ENCODE results near the gene DIP2C.
"Not testable (repeated sequence)": the region's sequence is repeated elsewhere in the genome, so short reads cannot be mapped to it uniquely, and the experiment has no call there.

Gene DIP2C

DNA sequence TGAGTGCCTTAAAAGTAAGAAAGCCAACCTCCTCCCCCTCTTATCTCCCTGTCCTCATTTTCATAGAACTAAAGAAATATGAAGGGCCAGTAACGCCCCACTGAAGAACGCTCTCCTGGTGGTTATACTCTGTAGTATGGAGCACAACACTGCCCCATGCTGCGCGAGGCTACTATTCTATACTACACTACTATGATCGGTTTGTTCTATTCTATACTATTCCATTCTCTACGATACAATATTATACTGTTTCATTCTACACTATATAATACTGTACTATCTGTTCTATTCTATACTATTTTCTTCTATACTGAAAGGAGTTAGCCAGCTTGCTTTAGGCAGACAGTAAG is 34.8 kb downstream of the DIP2C start:
- H3K36me3 Mint-ChIP-seq, result no peaks in the 10 kb centered on the region
- ATAC-seq (replicated peaks), result no peak

GRCh38 chr10:653991-654646 is 35.3 kb downstream of the DIP2C start:
- H3K4me3 Mint-ChIP-seq, result no peak overlapping the region
- peaks cover 17 to 21% of the 10 kb centered on the region in 2 donors for H3K27me3 Mint-ChIP-seq
- DNase-seq (no peak), ATAC-seq (replicated peaks) (no peak)
- H3K36me3 Mint-ChIP-seq, result no peaks in the 10 kb centered on the region
- no peaks in the 10 kb centered on the region for H3K4me1 Mint-ChIP-seq
- H3K9me3 Mint-ChIP-seq, result no peaks in the 10 kb centered on the region
- H3K27ac Mint-ChIP-seq, result no peak overlapping the region

More for the DNA sequence above, 34.8 kb downstream of the DIP2C start:
- Mint-ChIP-seq H3K9me3 (no peaks in the 10 kb centered on the region), H3K27ac (no peak overlapping the region), H3K4me3 (no peak overlapping the region), H3K27me3 (peaks cover 20 to 26% of the 10 kb centered on the region in 2 donors), H3K4me1 (no peaks in the 10 kb centered on the region)
- DNase-seq, result no peak

DNA sequence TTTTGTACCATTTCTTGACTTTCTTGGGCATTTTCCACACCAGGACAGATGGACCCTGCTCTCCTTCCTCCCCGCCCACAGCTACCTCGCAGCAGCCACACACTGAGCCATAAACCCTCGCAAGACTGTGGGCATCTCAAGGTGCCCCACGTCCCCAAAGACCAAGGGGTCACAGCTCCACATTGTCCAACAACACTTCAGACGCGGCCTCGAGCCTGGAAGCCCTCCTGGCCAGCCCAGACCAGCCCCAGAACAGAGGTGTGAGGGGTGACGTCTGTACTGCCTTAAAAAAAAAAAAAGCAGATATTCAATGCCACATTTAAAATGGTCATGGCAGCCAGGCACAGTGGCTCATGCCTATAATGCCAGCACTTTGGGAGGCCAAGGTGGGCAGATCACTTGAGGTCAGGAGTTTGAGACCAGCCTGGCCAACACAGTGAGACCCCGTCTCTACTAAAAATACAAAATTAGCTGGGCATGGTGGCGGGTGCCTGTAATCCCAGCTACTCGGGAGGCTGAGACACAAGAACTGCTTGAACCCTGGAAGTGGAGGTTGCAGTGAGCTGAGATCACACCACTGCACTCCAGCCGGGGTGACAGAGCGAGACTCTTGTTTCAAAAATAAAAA is 36.5 kb downstream of the DIP2C start:
- peaks cover 13 to 16% of the 10 kb centered on the region in 2 donors for H3K27me3 Mint-ChIP-seq
- not testable (repeated sequence) for H3K4me3 Mint-ChIP-seq

DNA sequence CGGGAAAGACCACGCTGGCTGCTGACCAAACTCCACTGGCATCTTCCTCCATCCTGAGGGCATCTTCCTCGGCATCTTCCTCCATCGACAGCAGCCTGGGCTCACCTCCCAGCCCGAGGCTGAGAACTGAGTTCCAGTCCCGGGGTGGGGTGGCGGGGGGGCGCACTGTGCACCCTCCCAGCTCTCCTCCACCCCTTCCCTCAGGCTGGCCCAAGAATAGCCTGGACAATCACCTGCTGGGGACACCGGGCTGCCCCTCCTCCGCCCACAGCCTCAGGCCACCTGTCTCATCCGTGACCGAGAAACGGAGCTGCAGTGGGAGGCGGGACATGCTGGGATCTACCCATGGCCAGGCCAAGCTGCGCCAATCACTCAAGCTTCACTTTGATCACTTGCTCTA is 37.2 kb downstream of the DIP2C start:
- no peaks in the 10 kb centered on the region for H3K4me1 Mint-ChIP-seq
- ATAC-seq (replicated peaks) (no peak), DNase-seq (no peak)
- H3K4me3 Mint-ChIP-seq, result no peak overlapping the region
- no peaks in the 10 kb centered on the region for H3K9me3 Mint-ChIP-seq
- peaks cover 13 to 16% of the 10 kb centered on the region in 2 donors for H3K27me3 Mint-ChIP-seq
- no peaks in the 10 kb centered on the region for H3K36me3 Mint-ChIP-seq
- no peak overlapping the region for H3K27ac Mint-ChIP-seq

More for the DNA sequence above, 36.5 kb downstream of the DIP2C start:
- not testable (repeated sequence) for H3K4me1 Mint-ChIP-seq; ATAC-seq (replicated peaks); DNase-seq; H3K9me3 Mint-ChIP-seq; H3K27ac Mint-ChIP-seq; H3K36me3 Mint-ChIP-seq

DNA sequence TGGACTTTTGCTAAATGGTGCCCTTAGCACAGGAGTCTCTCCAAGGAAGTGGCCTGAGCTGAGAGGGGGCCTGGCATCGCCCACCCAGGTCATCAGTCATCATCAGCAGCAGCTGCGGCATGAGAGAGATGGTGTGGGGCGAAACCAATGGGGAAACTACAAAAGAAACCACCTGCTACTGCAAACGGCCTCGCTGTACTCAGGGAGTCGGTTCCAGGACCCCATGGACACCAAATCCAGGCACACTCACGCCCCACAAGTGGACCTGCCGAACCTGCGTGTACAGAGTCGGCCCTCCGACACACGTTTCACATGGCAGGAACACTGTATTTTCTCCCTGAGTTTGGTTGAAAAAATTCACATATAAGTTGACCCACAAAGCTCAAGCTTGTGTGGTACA is 37.8 kb downstream of the DIP2C start:
- Mint-ChIP-seq H3K27ac (no peak overlapping the region), H3K4me1 (no peaks in the 10 kb centered on the region), H3K9me3 (no peaks in the 10 kb centered on the region), H3K27me3 (peaks cover 13 to 16% of the 10 kb centered on the region in 2 donors), H3K4me3 (no peak overlapping the region), H3K36me3 (no peaks in the 10 kb centered on the region)
- DNase-seq, result no peak
- no peak for ATAC-seq (replicated peaks)

DNA sequence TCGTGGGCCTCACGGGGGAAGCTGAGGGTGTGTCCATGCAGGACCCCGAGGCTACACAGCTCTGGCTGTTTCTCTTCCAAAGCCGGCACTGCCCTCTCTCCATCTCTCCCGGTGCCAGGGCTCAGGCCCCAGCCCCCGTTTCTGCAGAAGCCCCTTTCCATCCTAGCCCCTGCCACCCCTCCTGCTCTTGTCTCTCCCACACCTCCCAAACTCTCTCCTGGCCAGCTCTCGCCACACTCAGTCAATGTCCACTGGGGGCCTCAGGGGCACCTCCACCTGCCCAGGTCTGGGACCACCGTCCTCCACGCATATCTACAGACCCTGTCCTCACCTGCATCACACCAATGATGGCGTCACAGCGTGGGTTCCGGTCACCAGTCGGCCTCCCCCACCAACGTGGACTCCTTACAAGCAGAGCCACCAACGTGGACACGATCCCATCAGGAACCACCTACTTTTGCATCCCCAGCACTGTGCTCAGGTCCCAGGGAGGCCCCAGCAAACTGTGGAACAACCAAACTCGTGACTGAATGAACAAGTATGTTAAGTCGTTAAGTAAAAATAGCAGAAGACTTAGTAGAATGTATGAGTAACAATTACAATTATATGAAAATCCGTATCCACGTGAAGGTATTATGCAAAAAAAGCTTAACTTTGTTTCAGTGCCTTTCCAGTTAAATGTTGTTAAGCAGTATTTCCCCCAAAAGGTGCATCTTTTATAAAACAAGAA is 38.4 kb downstream of the DIP2C start:
- ATAC-seq (replicated peaks) (no peak), DNase-seq (no peak)
- no peaks in the 10 kb centered on the region for H3K36me3 Mint-ChIP-seq
- H3K27ac Mint-ChIP-seq, result no peak overlapping the region
- H3K4me3 Mint-ChIP-seq, result no peak overlapping the region
- H3K27me3 Mint-ChIP-seq, result peaks cover 13 to 16% of the 10 kb centered on the region in 2 donors
- no peaks in the 10 kb centered on the region for H3K9me3 Mint-ChIP-seq
- H3K4me1 Mint-ChIP-seq, result no peaks in the 10 kb centered on the region

GRCh38 chr10:650441-650851 is 39.0 kb downstream of the DIP2C start:
- DNase-seq (no peak), ATAC-seq (replicated peaks) (no peak)
- H3K4me1 Mint-ChIP-seq, result no peaks in the 10 kb centered on the region
- no peaks in the 10 kb centered on the region for H3K9me3 Mint-ChIP-seq
- H3K27ac Mint-ChIP-seq, result no peak overlapping the region
- H3K36me3 Mint-ChIP-seq, result no peaks in the 10 kb centered on the region
- H3K4me3 Mint-ChIP-seq, result no peak overlapping the region
- H3K27me3 Mint-ChIP-seq, result peaks cover 13 to 16% of the 10 kb centered on the region in 2 donors

GRCh38 chr10:649798-650440 is 39.5 kb downstream of the DIP2C start:
- no peak for ATAC-seq (replicated peaks)

GRCh38 chr10:649445-649797 is 40.0 kb downstream of the DIP2C start:
- Mint-ChIP-seq H3K9me3 (peaks cover 4 to 5% of the 10 kb centered on the region in 2 donors), H3K27me3 (peaks cover 13 to 16% of the 10 kb centered on the region in 2 donors), H3K4me1 (no peaks in the 10 kb centered on the region), H3K27ac (no peak overlapping the region), H3K36me3 (no peaks in the 10 kb centered on the region), H3K4me3 (no peak overlapping the region)
- no peak for DNase-seq
- no peak for ATAC-seq (replicated peaks)

More at GRCh38 chr10:649798-650440, 39.5 kb downstream of the DIP2C start:
- H3K27ac Mint-ChIP-seq, result no peak overlapping the region
- DNase-seq, result no peak
- H3K4me3 Mint-ChIP-seq, result no peak overlapping the region
- H3K9me3 Mint-ChIP-seq, result peaks cover 0 to under 1% of the 10 kb centered on the region in 2 donors
- H3K27me3 Mint-ChIP-seq, result peaks cover 13 to 16% of the 10 kb centered on the region in 2 donors
- no peaks in the 10 kb centered on the region for H3K4me1 Mint-ChIP-seq
- no peaks in the 10 kb centered on the region for H3K36me3 Mint-ChIP-seq

DNA sequence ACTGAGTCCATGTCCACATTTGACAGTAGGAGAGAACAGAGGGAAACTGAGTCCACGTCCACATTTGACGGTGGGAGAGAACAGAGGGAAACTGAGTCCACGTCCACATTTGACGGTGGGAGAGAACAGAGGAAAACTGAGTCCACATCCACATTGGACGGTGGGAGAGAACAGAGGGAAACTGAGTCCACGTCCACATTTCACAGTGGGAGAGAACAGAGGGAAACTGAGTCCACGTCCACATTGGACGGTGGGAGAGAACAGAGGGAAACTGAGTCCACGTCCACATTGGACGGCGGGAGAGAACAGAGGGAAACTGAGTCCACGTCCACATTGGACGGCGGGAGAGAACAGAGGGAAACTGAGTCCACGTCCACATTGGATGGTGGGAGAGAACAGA is 42.4 kb downstream of the DIP2C start:
- H3K36me3 Mint-ChIP-seq; H3K9me3 Mint-ChIP-seq; H3K4me3 Mint-ChIP-seq; H3K27ac Mint-ChIP-seq; ATAC-seq (replicated peaks); H3K4me1 Mint-ChIP-seq; DNase-seq: not testable (repeated sequence)
- H3K27me3 Mint-ChIP-seq, result peaks cover 6 to 11% of the 10 kb centered on the region in 2 donors

DNA sequence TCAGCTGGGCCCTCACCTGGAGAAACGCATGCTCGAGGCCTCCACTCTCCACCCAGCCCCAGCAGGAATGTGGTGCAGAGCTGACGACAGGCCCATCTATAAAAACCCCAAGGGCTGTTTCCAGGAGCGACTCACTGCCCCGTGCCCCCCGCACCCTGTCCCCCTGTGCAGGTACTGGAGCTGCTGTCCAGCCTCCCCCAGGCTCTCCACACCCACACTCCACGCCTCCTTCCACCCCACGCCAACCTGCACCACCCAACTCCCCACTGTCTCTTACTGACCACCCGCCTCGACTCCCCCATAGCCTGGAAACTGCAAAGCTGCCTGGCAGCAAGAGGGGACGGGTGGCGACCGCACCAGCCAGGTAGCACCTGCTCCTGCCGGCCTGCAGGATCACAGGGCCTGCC is 43.3 kb downstream of the DIP2C start:
- DNase-seq (no peak), ATAC-seq (replicated peaks) (no peak)
- peaks cover 5 to 10% of the 10 kb centered on the region in 2 donors for H3K27me3 Mint-ChIP-seq
- H3K9me3 Mint-ChIP-seq, result peaks cover 6 to 8% of the 10 kb centered on the region in 2 donors
- H3K4me1 Mint-ChIP-seq, result no peaks in the 10 kb centered on the region
- no peak overlapping the region for H3K4me3 Mint-ChIP-seq
- no peaks in the 10 kb centered on the region for H3K36me3 Mint-ChIP-seq
- no peak overlapping the region for H3K27ac Mint-ChIP-seq

GRCh38 chr10:644943-645334 is 44.5 kb downstream of the DIP2C start:
- Mint-ChIP-seq H3K27ac (no peak overlapping the region), H3K9me3 (peaks cover 6 to 10% of the 10 kb centered on the region in 2 donors), H3K4me3 (no peak overlapping the region), H3K27me3 (peaks cover 0 to 7% of the 10 kb centered on the region in 2 donors), H3K4me1 (no peaks in the 10 kb centered on the region), H3K36me3 (no peaks in the 10 kb centered on the region)
- DNase-seq (no peak), ATAC-seq (replicated peaks) (no peak)

- ATAC-seq (replicated peaks) (no peak), DNase-seq (no peak)
- Mint-ChIP-seq H3K4me3 (no peak overlapping the region), H3K9me3 (peaks cover 6 to 10% of the 10 kb centered on the region in 2 donors), H3K27ac (no peak overlapping the region), H3K27me3 (peaks cover 0 to 10% of the 10 kb centered on the region in 2 donors), H3K36me3 (no peaks in the 10 kb centered on the region), H3K4me1 (no peaks in the 10 kb centered on the region)
Observed at GRCh38 chr10:644076-644942, 45.2 kb downstream of the DIP2C start.
